GOT3 (cell line): ENCODE results near the gene DIAPH3.

Experiments
- DNase-seq: peaks from one replicate; lab custom pipeline; 2025; ENCODE audit warnings: mixed read lengths; lab: John Stamatoyannopoulos, UW

The DIAPH3 gene

GRCh38 chr13:59951011-59951410 is 212.7 kb downstream of the DIAPH3 start:
- DNase-seq, result no peak

GRCh38 chr13:59950266-59950665 is 213.5 kb downstream of the DIAPH3 start:
- DNase-seq, result no peak

GRCh38 chr13:59948686-59949085 is 215.0 kb downstream of the DIAPH3 start:
- no peak for DNase-seq

- DNase-seq, result no peak
These were observed 216.8 kb downstream of the DIAPH3 start for GRCh38 chr13:59946944-59947343.

DNA sequence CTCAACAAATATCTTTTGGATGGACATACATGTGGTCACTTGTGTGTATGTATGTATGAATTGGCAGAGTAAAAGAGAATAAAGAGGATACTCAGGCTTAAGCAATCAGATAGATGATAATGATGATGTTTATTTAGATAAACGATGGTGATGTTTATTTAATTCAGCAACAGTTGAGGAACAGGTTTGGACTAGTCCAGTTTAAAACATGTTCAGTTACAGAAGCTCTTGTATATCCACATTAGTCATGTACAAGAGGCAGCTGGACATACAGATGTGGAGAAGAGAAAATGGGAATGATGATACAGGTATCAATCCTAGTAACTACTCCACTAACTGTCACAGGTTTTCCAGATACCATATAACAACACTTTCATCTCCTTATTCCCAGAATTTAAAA is 232.1 kb downstream of the DIAPH3 start:
- no peak for DNase-seq

GRCh38 chr13:59924256-59924655 is 239.5 kb downstream of the DIAPH3 start:
- DNase-seq, result no peak

GRCh38 chr13:59915252-59915651 is 248.5 kb downstream of the DIAPH3 start:
- DNase-seq, result no peak

DNA sequence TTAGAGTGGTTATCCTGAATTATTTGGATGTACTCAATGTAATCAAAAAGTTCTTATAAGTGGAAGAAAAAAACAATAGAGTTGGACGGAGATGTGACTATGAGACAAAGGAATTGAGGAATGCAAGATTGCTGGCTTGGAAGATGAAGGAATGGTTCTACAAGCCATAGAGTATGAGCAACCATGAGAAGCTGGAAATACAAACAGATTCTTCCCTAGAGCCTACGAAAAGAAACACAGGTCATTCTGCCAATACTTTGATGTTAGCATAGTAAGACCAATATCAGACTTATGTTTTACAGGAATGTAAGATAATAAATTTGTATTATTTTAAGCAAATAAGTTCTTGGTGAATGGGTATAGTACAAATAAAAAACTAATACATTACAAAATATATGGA is 249.2 kb downstream of the DIAPH3 start:
- no peak for DNase-seq

- DNase-seq, result no peak
These were observed 257.2 kb downstream of the DIAPH3 start for GRCh38 chr13:59906413-59907049.

- DNase-seq, result no peak
These were observed 262.5 kb downstream of the DIAPH3 start for GRCh38 chr13:59901191-59901590.

DNA sequence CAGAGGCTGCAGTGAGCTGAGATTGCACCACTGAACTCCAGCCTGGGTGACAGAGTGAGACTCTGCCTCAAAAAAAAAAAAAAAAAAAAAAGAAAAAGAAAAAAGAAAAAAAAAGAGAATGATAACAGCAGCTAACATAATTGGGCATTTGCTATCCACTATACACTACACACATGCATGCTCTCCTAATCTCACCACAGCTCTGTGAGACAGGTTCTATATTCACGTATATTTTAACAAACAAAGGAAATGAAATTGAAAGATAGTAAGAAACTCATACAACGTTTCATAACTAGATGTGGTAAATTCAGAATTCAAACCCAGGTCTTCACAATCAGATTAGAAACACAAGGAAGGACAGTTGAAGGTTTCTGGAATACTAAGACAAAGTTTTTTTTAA is 265.7 kb downstream of the DIAPH3 start:
- DNase-seq, result no peak

DNA sequence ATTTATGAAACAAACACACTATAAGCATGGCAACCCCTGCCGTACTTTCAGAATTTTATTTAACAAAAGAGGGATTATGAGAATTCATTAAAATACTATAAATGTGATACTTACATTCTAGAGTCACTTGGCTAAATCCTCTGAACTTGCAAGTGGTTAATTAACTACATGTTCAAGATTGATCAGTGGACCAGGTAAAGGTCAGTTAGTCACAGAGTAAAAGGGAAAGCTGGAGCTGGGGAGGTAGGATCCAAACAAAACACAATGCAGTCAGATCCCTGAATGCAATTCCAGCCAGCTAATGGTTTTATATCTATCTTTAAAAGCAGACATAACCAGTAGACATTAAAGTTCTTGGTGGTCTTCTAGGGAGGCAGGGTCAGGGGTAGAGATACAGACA is 270.5 kb downstream of the DIAPH3 start:
- no peak for DNase-seq

DNA sequence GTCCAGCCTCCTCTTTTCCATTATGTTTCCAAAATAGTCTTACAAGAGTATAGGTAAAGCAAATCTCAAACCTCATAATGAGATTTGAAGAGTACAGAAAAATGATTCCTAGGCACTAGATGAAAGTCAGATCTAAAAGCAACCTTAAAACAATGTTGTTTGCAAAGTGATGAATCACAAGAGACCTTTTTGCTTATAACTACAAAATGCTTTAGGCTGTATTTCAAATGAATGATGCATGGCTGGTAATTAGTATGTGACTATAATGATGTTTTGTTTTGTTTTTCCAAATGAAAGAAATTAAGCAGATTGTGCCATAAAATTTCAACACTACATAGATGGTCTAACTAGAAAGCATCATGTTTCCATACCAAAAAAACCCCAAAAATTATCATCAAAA is 272.7 kb downstream of the DIAPH3 start:
- DNase-seq, result no peak

GRCh38 chr13:59890054-59890453 is 273.7 kb downstream of the DIAPH3 start:
- no peak for DNase-seq

- no peak for DNase-seq
These were observed 275.3 kb downstream of the DIAPH3 start for GRCh38 chr13:59888408-59888807.

DNA sequence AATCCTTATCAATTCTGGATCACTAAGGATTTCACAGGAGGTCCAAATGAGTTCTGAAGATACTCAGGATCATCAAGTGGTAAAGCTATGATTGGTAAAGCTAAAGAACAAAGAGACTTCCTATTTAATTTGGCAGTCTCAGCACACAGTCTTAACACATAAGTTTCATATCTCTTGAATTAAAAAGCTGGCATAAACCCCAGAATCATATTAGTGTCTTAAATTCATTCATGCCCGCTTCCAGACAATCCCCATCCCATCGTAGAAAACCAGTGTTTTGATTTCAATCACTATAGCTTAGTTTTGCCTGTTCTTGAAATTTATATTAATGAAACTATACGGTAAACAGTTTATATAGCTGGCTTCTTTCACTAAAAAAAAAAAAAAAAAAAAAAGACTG is 278.7 kb downstream of the DIAPH3 start:
- DNase-seq, result no peak

DNA sequence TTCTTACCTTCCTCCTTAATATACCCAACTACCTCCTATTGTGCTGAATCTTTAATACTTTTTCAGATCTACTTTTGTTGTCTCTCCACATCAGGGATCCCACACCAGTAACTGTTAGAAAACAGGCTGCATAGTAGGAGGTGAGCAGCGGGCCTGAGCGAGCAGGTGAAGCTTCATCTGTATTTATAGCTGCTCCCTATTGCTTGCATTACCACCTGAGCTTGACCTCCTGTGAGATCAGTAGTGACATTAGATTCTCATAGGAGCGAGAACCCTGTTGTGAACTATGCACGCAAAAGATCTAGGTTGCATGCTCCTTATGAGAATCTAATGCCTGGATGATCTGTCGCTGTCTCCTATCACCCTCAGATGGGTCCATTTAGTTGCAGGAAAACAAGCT is 279.8 kb downstream of the DIAPH3 start:
- no peak for DNase-seq

GRCh38 chr13:59880468-59880867 is 283.3 kb downstream of the DIAPH3 start:
- DNase-seq, result no peak

DNA sequence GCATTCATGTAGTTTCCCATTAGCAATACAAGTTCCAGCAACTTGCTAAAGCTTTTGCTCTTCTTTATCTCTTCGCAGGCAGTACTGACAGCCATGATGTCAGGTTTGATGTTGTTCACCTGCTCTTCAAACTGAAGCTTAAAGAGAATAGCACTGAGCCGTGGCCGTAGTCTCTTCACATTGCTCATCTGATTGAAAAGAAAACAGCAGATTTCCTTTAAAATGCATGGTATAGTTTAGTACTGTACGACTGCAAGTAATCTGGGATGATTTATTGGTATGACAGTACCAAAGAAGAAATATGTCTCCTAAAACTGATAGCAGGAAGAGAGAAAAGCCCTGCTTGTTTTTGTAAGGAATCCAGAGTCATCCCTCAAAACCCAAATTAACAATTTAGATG is 284.4 kb downstream of the DIAPH3 start:
- DNase-seq, result no peak

GRCh38 chr13:59877933-59878332 is 285.8 kb downstream of the DIAPH3 start:
- DNase-seq, result no peak

- no peak for DNase-seq
These were observed 288.8 kb downstream of the DIAPH3 start for GRCh38 chr13:59874973-59875372.

GRCh38 chr13:59873856-59874255 is 289.9 kb downstream of the DIAPH3 start:
- no peak for DNase-seq

DNA sequence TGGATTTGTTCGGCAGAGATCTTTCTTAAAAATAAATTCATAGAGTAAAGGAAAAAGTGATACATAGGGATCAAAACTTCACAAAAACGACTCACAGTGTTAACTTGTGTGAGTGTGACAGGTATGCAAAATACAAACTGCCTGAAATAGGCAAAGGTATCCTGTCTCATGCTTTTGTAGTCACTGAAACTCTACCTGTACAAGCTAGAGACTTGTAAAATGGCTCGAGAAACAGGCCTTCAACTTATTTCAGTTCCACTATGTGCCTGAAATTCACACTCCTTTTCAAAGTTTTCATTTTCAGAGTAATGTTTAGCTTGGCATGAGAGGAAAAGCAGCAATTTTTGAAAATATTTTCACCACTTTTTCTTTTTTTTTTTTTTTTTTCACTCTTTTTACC is 290.4 kb downstream of the DIAPH3 start:
- no peak for DNase-seq

DNA sequence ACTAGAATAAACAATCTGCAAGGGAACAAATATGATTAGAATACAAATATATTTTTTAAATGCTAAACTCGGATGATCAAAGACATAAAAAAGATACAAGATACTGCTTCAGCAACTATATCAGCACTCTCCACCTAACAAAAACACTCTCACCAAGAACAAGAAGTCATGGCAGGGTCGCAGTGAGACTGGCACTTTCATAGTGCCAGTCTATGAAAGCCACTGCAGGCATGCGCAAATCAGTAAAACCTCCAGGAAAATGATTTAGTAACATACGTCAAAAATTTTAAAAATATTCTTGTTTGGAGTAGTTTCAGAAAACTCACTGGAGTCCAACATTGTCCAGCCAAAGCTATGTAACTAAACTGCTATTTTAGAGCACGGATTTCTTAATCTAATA is 295.9 kb downstream of the DIAPH3 start:
- no peak for DNase-seq

- no peak for DNase-seq
These were observed 298.3 kb downstream of the DIAPH3 start for GRCh38 chr13:59865398-59865797.
